ENCODE measurements around the gene NAT9. TPM values are rescaled to one million over a fixed set of nuclear protein-coding genes. Genes with fewer than 3 reads are reported as not detected.

The NAT9 gene
- total and polyA plus RNA-seq, 2 of the 4 experiments (the other 2 are of a cell fraction), result 48.9 to 62.0 TPM

DNA sequence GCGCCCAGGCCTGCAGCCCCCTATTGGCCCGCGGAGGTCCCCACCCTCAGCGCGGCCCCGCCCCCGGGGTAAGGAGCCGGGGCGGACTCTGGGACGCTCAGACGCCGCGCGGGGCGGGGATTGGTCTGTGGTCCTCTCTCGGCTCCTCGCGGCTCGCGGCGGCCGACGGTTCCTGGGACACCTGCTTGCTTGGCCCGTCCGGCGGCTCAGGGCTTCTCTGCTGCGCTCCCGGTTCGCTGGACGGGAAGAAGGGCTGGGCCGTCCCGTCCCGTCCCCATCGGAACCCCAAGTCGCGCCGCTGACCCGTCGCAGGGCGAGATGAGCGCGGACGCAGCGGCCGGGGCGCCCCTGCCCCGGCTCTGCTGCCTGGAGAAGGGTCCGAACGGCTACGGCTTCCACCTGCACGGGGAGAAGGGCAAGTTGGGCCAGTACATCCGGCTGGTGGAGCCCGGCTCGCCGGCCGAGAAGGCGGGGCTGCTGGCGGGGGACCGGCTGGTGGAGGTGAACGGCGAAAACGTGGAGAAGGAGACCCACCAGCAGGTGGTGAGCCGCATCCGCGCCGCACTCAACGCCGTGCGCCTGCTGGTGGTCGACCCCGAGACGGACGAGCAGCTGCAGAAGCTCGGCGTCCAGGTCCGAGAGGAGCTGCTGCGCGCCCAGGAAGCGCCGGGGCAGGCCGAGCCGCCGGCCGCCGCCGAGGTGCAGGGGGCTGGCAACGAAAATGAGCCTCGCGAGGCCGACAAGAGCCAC, 27.4 kb downstream of the NAT9 start, which contains the start of gene NHERF1:
Gene NHERF1, plus strand, starts transcription at position 100 of the 750 bp plus-strand sequence. Its CDS starts 219 bp downstream, at position 319.
- Histone ChIP-seq H3K4me3 (ENCODE audit: insufficient read depth, low read depth, low read length) (peak within 1 kb of the TSS; percentile 87), H4K8ac (ENCODE audit: low read depth in 2 of 2, low read length in 2 of 2) (peak within 1 kb of the TSS; percentile 57 to 58; a peak in 2 of 4 replicates), H4K91ac (ENCODE audit: insufficient read depth, low read depth, low read length) (no peak within 1 kb of the TSS; the same call in 1 of the 2 replicates), H3K9me1 (ENCODE audit: insufficient read depth, low read length) (peaks cover 3% of the 10 kb centered on the region), H4K5ac (ENCODE audit: low read depth, low read length) (no peak within 1 kb of the TSS), H3K9me3 (ENCODE audit: control insufficient read depth, insufficient read depth, low read length) (no peaks in the 10 kb centered on the region), H3K56ac (ENCODE audit: extremely low read depth, insufficient read depth, low read length) (no peak within 1 kb of the TSS), H3K36me3 (ENCODE audit: control insufficient read depth, insufficient read depth, low read length) (no peaks in the 10 kb centered on the region), H4K20me1 (ENCODE audit: insufficient read depth, low read length) (peaks cover 4% of the 10 kb centered on the region; the same call in 1 of the 2 replicates), H2BK15ac (ENCODE audit: low read depth, low read length) (no peak within 1 kb of the TSS), H3K18ac (ENCODE audit: low read depth, low read length) (no peak within 1 kb of the TSS), H3K4me1 (ENCODE audit: control insufficient read depth, insufficient read depth, low read length) (peaks cover 8% of the 10 kb centered on the region; the same call in 1 of the 2 replicates), H2AK9ac (replicated peaks; ENCODE audit: low read depth, low read length, poor library complexity) (peak within 1 kb of the TSS; percentile 78), H3K27me3 (ENCODE audit: control insufficient read depth, insufficient read depth, low read length) (no peaks in the 10 kb centered on the region), H2AK5ac (ENCODE audit: low read depth, low read length) (no peak within 1 kb of the TSS; the same call in 1 of the 2 replicates), H3K4ac (ENCODE audit: low read depth, low read length) (peak within 1 kb of the TSS; percentile 19), H2AFZ (replicated peaks; ENCODE audit: low read length, poor library complexity) (peak within 1 kb of the TSS; percentile 97), H3K4me2 (ENCODE audit: low read depth, low read length) (peak within 1 kb of the TSS; percentile 83), H3K79me1 (ENCODE audit: low read depth in 1 of 2, low read length in 2 of 2) (peaks cover 6 to 22% of the 10 kb centered on the region in 2 experiments), H3K27ac (ENCODE audit: insufficient read depth, low read length) (no peak within 1 kb of the TSS; the same call in 1 of the 2 replicates), H2BK120ac (ENCODE audit: low read depth, low read length) (no peak within 1 kb of the TSS), H3K14ac (replicated peaks; ENCODE audit: low read depth, low read length) (no peak within 1 kb of the TSS; the same call in 1 of the 2 replicates), H3K9ac (ENCODE audit: low read depth, low read length) (peak within 1 kb of the TSS; percentile 56; the same call in 1 of the 2 replicates), H2BK5ac (ENCODE audit: low read depth, low read length, poor library complexity, severe bottlenecking) (no peak within 1 kb of the TSS), H3K23ac (ENCODE audit: low read depth, low read length) (no peak within 1 kb of the TSS), H2BK20ac (ENCODE audit: low read depth, low read length) (no peak within 1 kb of the TSS)
- DNase-seq (peak; percentile 82), ATAC-seq (ENCODE audit: low read depth) (peak; percentile 99)
- intact Hi-C loops (cut with micrococcal nuclease) (loop anchor here (2.0 to 5.0 kb wide), 2 partner anchors 18 to 94 kb away; no protein-coding TSS in a partner anchor), dilution Hi-C loops (cut with HindIII; ENCODE audit: low sequenced_read_pairs, unreplicated experiment) (no loop called here), in situ Hi-C loops (cut with MboI; ENCODE audit: low sequenced_read_pairs) (loop anchor here (10.0 kb wide), 1 partner anchor 206 kb away; no protein-coding TSS in a partner anchor)
- 0% methylated on average over 66 of the region's 90 CpGs; no CpG with 5 or more reads in 1 of the 2 experiments for WGBS, 2 experiments (ENCODE audit: extremely low coverage in 2 of 2, insufficient read length in 1 of 2)
- ChIA-PET CTCF (no interaction called here), POLR2A (ENCODE audit: unreplicated experiment) (no interaction called here)
- BruUV-seq (replicated peaks), result TSS peak; percentile 76
- TF ChIP-seq, protein P1, sequence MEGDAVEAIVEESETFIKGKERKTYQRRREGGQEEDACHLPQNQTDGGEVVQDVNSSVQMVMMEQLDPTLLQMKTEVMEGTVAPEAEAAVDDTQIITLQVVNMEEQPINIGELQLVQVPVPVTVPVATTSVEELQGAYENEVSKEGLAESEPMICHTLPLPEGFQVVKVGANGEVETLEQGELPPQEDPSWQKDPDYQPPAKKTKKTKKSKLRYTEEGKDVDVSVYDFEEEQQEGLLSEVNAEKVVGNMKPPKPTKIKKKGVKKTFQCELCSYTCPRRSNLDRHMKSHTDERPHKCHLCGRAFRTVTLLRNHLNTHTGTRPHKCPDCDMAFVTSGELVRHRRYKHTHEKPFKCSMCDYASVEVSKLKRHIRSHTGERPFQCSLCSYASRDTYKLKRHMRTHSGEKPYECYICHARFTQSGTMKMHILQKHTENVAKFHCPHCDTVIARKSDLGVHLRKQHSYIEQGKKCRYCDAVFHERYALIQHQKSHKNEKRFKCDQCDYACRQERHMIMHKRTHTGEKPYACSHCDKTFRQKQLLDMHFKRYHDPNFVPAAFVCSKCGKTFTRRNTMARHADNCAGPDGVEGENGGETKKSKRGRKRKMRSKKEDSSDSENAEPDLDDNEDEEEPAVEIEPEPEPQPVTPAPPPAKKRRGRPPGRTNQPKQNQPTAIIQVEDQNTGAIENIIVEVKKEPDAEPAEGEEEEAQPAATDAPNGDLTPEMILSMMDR (conservative IDR thresholded peaks at IDR 0.05; ENCODE audit: low read depth, low read length), result 0 out of 2 replicates have a peak, but pooled peaks have one; percentile 8
- peak; percentile 84; the same call in 1 of the 2 replicates for TF ChIP-seq MAZ (IDR thresholded peaks at IDR 0.05; ENCODE audit: borderline replicate concordance, low read depth, low read length)
- peak; percentile 91 for TF ChIP-seq POLR2A (IDR thresholded peaks at IDR 0.05; ENCODE audit: low read depth, low read length)
- no peak for TF ChIP-seq NFE2L2 (IDR thresholded peaks at IDR 0.05; ENCODE audit: low read depth, low read length)

Data from IMR-90 (cell line).